ENCODE data around the gene ASCC1.
A peak's percentile ranks its signal among the peaks of the same experiment; 100 is the strongest.
"Not testable (repeated sequence)": the region's sequence is repeated elsewhere in the genome, so short reads cannot be mapped to it uniquely, and the experiment has no call there.

Gene ASCC1

GRCh38 chr10:72249176-72249862 is 33.2 kb upstream of the ASCC1 start:
- peak in 2 of 10 donors; percentile 26 to 32 for DNase-seq
- intact Hi-C loops (cut with DNase I) = not testable (repeated sequence)

- intact Hi-C loops (cut with DNase I) = no loop called here
- peak in 9 of 10 donors; percentile 57 to 93 (median 74) for DNase-seq
Observed at GRCh38 chr10:72248468-72249151, 32.5 kb upstream of the ASCC1 start.

GRCh38 chr10:72245949-72246525 is 30.0 kb upstream of the ASCC1 start:
- intact Hi-C loops (cut with DNase I) = no loop called here
- peak in 1 of 10 donors; percentile 55 for DNase-seq

GRCh38 chr10:72244573-72245038 is 28.5 kb upstream of the ASCC1 start:
- intact Hi-C loops (cut with DNase I) = no loop called here
- DNase-seq = no peak

GRCh38 chr10:72243822-72244437 is 27.9 kb upstream of the ASCC1 start:
- intact Hi-C loops (cut with DNase I) = no loop called here
- peak in 3 of 10 donors; percentile 41 to 81 (median 70) for DNase-seq

GRCh38 chr10:72242675-72243074 is 26.6 kb upstream of the ASCC1 start:
- peak in 7 of 10 donors; percentile 18 to 89 (median 56) for DNase-seq
- intact Hi-C loops (cut with DNase I) = no loop called here

GRCh38 chr10:72241691-72242252 is 25.7 kb upstream of the ASCC1 start:
- peak in 2 of 10 donors; percentile 22 to 35 for DNase-seq
- intact Hi-C loops (cut with DNase I) = no loop called here

GRCh38 chr10:72240371-72240770 is 24.3 kb upstream of the ASCC1 start:
- intact Hi-C loops (cut with DNase I) = no loop called here
- peak in 1 of 10 donors; percentile 10 for DNase-seq

GRCh38 chr10:72239409-72239808 is 23.3 kb upstream of the ASCC1 start:
- intact Hi-C loops (cut with DNase I) = no loop called here

GRCh38 chr10:72238392-72239175 is 22.5 kb upstream of the ASCC1 start:
- peak in 2 of 10 donors; percentile 18 to 62 for DNase-seq
- intact Hi-C loops (cut with DNase I) = no loop called here

More at GRCh38 chr10:72239409-72239808, 23.3 kb upstream of the ASCC1 start:
- peak in 1 of 10 donors; percentile 1 for DNase-seq

GRCh38 chr10:72235544-72236279 is 19.6 kb upstream of the ASCC1 start:
- intact Hi-C loops (cut with DNase I) = no loop called here

GRCh38 chr10:72234560-72235095 is 18.6 kb upstream of the ASCC1 start:
- intact Hi-C loops (cut with DNase I) = no loop called here

More at GRCh38 chr10:72235544-72236279, 19.6 kb upstream of the ASCC1 start:
- no peak for DNase-seq

GRCh38 chr10:72233621-72234020 is 17.5 kb upstream of the ASCC1 start:
- intact Hi-C loops (cut with DNase I) = no loop called here

More at GRCh38 chr10:72234560-72235095, 18.6 kb upstream of the ASCC1 start:
- DNase-seq = peak in 1 of 10 donors; percentile 8

GRCh38 chr10:72229261-72230251 is 13.5 kb upstream of the ASCC1 start:
- peak in 1 of 10 donors; percentile 22 for DNase-seq
- intact Hi-C loops (cut with DNase I) = no loop called here

More at GRCh38 chr10:72233621-72234020, 17.5 kb upstream of the ASCC1 start:
- DNase-seq = no peak

GRCh38 chr10:72228318-72228751 is 12.3 kb upstream of the ASCC1 start:
- intact Hi-C loops (cut with DNase I) = no loop called here
- DNase-seq = peak in 1 of 10 donors; percentile 29

- DNase-seq = peak in 1 of 10 donors; percentile 8
- intact Hi-C loops (cut with DNase I) = no loop called here
Observed at GRCh38 chr10:72227826-72228225, 11.8 kb upstream of the ASCC1 start.

- peak in 1 of 10 donors; percentile 64 for DNase-seq
- intact Hi-C loops (cut with DNase I) = no loop called here
Observed at GRCh38 chr10:72226418-72227027, 10.4 kb upstream of the ASCC1 start.
